GM19455 (cell line): ENCODE data around the gene ZFP28.

ENCODE experiments used
- ATAC-seq: cut with Tn5 transposase; IDR thresholded peaks from one replicate; pipeline ENCODE4 v1.9.1; 2021; ENCODE audit not compliant: unreplicated experiment

Gene ZFP28

GRCh38 chr19:56538761-56539263 lies at the start of gene ZFP28:
ZFP28 (plus strand) TSS chr19:56538948; CDS start chr19:56539019, 71 bp downstream.
- ATAC-seq: no peak

- no peak for ATAC-seq
Observed at GRCh38 chr19:56491399-56491798, 47.3 kb upstream of the ZFP28 start.

GRCh38 chr19:56504581-56504980 lies 34.2 kb upstream of the ZFP28 start:
- no peak for ATAC-seq

DNA sequence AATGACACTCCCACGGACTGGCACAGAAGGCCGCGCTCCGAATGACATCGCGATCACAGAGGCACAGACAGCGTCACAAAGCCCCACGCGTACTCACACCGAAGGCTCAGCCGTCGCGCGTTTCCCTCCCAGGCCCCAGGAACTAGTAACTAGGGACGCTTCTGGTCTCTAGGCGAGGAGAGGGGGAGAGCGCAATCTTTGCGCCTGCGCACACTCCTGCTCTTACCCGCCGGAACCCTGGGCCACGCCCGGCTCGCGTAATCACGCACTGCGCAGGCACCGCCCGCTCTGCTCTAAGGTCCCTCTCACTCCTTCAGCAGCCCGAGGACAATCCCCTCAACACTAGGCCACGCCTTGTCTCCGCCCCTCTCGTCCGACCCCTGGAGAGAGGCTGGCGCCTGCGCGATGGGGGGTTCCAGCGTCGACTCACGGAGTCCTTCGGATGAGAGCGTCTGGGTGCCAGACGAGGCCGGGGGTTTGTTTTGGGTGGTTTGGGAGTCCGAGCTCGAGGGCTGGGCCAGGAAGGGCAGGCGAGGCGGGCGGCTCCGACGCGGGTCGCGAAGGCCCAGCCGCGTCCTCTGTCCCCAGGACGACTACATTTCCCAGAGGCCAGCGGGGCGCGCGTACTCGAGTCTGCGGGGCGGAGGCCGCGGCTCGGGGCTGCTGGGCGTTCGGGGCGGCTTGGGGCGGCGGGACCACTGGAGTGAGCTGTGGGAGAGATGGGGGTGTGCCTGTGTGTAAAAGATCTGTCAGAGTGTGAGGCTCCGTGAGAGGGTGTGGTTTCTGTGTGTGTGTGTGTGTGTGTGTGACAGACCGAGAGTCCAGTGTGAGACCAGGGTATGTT lies 31.1 kb upstream of the ZFP28 start, which contains the start of gene ZNF471:
ZNF471 (plus strand) TSS at position 410 of the 844 bp plus-strand sequence. CDS start 3,717 bp downstream, outside the sequence.
- no peak for ATAC-seq

DNA sequence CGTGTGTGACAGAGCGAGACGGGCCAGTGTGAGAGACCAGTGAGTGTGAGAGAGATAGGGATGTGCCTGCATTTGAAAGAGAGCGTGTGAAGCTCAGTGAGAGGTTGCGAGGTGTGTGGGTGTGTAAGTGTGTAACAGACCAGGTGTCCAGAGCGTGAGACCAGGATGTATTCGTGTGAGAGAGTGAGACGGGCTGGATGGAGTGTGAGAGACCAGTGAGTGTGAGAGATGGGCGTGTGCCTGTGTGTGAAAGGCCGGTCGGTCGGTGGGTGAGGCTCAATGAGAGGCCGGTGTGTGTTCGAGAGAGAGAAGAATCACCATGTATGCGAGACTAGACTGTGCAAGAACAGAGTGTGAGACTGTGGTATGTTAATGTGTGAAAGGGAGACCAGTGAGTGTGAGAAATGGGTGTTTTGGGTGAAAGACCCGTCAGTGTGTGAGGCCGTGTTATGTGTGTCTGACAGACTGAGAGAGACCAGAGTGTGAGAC lies 30.4 kb upstream of the ZFP28 start:
- ATAC-seq: no peak

DNA sequence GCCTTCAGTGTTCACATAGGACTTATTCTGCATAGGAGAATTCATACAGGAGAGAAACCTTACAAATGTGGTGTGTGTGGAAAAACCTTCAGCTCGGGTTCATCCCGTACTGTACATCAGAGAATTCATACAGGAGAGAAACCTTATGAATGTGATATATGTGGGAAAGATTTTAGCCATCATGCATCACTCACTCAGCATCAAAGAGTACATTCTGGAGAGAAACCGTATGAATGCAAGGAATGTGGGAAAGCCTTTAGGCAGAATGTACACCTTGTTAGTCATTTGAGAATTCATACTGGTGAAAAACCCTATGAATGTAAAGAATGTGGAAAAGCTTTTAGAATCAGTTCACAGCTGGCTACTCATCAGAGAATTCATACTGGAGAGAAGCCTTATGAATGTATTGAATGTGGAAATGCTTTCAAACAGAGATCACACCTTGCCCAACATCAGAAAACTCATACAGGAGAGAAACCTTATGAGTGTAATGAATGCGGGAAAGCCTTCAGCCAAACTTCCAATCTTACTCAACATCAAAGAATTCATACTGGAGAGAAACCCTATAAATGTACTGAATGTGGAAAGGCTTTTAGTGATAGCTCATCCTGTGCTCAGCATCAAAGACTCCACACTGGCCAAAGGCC lies 13.4 kb upstream of the ZFP28 start:
- ATAC-seq: no peak

DNA sequence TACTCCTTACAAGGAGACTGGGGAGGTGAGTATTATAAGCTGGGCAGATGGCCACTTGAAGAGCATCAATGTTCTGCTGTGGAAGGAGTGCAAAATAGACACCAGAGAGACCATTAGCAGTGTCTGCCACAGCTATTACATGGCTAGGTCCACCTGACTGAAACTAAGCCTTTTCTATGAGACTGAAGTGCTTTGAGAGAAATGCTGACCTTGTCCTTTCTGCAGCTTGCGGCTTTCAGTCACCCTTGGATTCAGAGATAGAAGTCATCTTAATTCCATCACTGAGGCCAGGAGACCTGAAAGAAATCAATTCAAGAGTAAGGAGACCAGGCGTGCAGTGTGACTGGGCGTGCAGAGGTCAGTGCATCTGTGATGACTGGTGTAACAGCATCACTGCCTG lies 1.3 kb upstream of the ZFP28 start:
- ATAC-seq: no peak

- no peak for ATAC-seq
Observed at GRCh38 chr19:56538254-56538760, 441 bp upstream of the ZFP28 start.

- ATAC-seq: no peak
Observed at GRCh38 chr19:56543776-56544175, 5.0 kb downstream of the ZFP28 start.

GRCh38 chr19:56547535-56547934 lies 8.8 kb downstream of the ZFP28 start:
- no peak for ATAC-seq

DNA sequence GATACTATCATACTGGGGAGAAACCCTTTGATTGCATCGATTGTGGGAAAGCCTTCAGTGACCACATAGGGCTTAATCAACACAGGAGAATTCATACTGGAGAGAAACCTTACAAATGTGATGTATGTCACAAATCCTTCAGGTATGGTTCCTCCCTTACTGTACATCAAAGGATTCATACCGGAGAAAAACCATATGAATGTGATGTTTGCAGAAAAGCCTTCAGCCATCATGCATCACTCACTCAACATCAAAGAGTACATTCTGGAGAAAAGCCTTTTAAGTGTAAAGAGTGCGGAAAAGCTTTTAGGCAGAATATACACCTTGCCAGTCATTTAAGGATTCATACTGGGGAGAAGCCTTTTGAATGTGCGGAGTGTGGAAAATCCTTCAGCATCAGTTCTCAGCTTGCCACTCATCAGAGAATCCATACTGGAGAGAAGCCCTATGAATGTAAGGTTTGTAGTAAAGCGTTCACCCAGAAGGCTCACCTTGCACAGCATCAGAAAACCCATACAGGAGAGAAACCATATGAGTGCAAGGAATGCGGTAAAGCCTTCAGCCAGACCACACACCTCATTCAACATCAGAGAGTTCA lies 15.6 kb downstream of the ZFP28 start:
- no peak for ATAC-seq

GRCh38 chr19:56562766-56563165 lies 24.0 kb downstream of the ZFP28 start:
- no peak for ATAC-seq

- peak; percentile 37 for ATAC-seq
Observed at GRCh38 chr19:56566904-56567273, 28.1 kb downstream of the ZFP28 start.

DNA sequence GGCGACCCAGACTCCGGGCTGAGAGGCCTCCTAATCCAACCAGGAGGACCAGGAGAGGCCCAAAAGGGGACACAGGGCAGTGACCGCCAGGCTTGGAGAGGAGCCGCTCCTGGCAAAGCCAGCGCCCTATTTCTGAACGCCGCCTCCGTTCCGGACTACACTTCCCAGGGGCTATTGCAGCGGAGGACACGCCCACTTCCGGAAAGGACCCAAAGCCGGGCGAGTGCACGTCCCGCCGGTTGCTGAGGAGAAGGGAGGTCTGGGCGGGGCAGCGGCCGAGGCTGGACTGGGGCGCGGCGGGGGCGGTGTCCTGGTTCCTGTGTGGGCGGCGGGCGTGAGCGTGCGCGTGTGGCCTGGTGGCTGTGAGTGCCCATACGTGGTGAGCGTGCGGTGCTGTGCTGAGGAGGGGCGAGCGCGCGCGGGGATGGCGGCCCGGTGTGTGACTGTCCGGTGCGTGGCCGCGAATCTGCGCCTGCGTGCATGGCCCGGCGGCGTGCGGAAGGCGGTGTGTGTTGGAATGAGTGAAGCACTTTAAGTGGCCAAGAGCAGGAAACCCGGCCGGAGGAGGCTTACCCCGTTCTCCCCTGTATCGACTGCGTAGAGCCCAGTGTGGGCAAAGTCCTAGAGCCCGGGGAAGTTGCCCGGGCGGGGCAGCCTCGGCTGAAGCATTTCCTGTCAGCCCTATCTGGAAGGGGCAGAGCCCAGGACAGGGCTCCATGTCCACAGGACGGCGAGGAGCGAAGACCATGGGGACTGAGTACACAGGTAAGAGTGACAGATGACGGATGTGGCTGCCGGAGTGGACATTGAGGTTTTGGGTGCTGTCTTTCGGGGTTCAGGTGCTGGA lies 28.7 kb downstream of the ZFP28 start, which contains the start of gene ZNF470:
ZNF470 (plus strand) TSS at position 195 of the 847 bp plus-strand sequence. CDS start 2,844 bp downstream, outside the sequence.
- ATAC-seq: peak; percentile 94

- ATAC-seq: no peak
Observed at GRCh38 chr19:56572589-56572988, 33.8 kb downstream of the ZFP28 start.

GRCh38 chr19:56573914-56574313 lies 35.2 kb downstream of the ZFP28 start:
- ATAC-seq: no peak

DNA sequence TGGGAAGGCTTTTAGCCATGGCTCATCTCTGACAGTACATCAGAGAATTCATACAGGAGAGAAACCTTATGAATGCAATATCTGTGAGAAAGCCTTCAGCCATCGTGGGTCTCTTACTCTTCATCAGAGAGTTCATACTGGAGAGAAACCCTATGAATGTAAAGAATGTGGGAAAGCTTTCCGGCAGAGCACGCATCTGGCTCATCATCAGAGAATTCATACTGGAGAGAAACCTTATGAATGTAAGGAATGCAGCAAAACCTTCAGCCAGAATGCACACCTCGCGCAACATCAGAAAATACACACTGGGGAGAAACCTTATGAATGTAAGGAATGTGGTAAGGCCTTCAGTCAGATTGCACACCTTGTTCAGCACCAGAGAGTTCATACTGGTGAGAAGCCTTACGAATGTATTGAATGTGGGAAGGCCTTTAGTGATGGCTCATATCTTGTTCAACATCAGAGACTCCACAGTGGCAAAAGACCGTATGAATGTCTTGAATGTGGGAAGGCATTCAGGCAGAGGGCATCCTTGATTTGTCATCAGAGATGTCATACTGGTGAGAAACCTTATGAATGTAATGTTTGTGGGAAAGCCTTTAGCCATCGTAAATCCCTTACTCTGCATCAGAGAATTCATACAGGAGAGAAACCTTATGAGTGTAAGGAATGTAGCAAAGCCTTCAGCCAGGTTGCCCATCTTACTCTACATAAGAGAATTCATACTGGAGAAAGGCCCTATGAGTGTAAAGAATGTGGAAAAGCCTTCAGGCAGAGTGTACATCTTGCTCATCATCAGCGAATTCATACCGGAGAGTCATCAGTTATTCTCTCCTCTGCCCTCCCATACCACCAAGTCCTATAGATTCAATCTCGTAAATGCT lies 39.2 kb downstream of the ZFP28 start:
- ATAC-seq: no peak

GRCh38 chr19:56594446-56594782 lies 55.7 kb downstream of the ZFP28 start:
- no peak for ATAC-seq

GRCh38 chr19:56594783-56595547 lies 56.2 kb downstream of the ZFP28 start, which contains the start of gene ZNF71:
ZNF71 (plus strand) TSS chr19:56595302; CDS start chr19:56601559, 6,257 bp downstream.
- ATAC-seq: peak; percentile 94
